Measurements from ENCODE around the gene TMEM132D.

The TMEM132D gene

GRCh38 chr12:129413295-129413694 lies 490.5 kb downstream of the TMEM132D start:
- DNase-seq = no peak

- no peak for DNase-seq
Observed at GRCh38 chr12:129409281-129409680, 494.5 kb downstream of the TMEM132D start.

- no peak for DNase-seq
Observed at GRCh38 chr12:129404556-129404955, 499.3 kb downstream of the TMEM132D start.

GRCh38 chr12:129401572-129401971 lies 502.3 kb downstream of the TMEM132D start:
- no peak for DNase-seq

GRCh38 chr12:129394177-129394825 lies 509.5 kb downstream of the TMEM132D start:
- DNase-seq = no peak

- no peak for DNase-seq
Observed at GRCh38 chr12:129393357-129393937, 510.4 kb downstream of the TMEM132D start.

- DNase-seq = no peak
Observed at GRCh38 chr12:129385637-129385990, 518.2 kb downstream of the TMEM132D start.

GRCh38 chr12:129383956-129384355 lies 519.9 kb downstream of the TMEM132D start:
- DNase-seq = no peak

- DNase-seq = no peak
Observed at GRCh38 chr12:129381715-129382114, 522.1 kb downstream of the TMEM132D start.

- no peak for DNase-seq
Observed at GRCh38 chr12:129379076-129379804, 524.6 kb downstream of the TMEM132D start.

- DNase-seq = no peak
Observed at GRCh38 chr12:129378496-129378895, 525.3 kb downstream of the TMEM132D start.

GRCh38 chr12:129373746-129374145 lies 530.1 kb downstream of the TMEM132D start:
- DNase-seq = no peak

- no peak for DNase-seq
Observed at GRCh38 chr12:129372876-129373275, 530.9 kb downstream of the TMEM132D start.

GRCh38 chr12:129372348-129372747 lies 531.5 kb downstream of the TMEM132D start:
- DNase-seq = no peak

GRCh38 chr12:129371268-129371667 lies 532.6 kb downstream of the TMEM132D start:
- no peak for DNase-seq

GRCh38 chr12:129366656-129367055 lies 537.2 kb downstream of the TMEM132D start:
- no peak for DNase-seq

GRCh38 chr12:129363041-129363440 lies 540.8 kb downstream of the TMEM132D start:
- no peak for DNase-seq

GRCh38 chr12:129357233-129357632 lies 546.6 kb downstream of the TMEM132D start:
- DNase-seq = no peak

- no peak for DNase-seq
Observed at GRCh38 chr12:129351481-129351880, 552.3 kb downstream of the TMEM132D start.

GRCh38 chr12:129339336-129339735 lies 564.5 kb downstream of the TMEM132D start:
- no peak for DNase-seq

GRCh38 chr12:129337413-129337812 lies 566.4 kb downstream of the TMEM132D start:
- no peak for DNase-seq

GRCh38 chr12:129335773-129336172 lies 568.1 kb downstream of the TMEM132D start:
- no peak for DNase-seq

- no peak for DNase-seq
Observed at GRCh38 chr12:129332286-129332685, 571.5 kb downstream of the TMEM132D start.

GRCh38 chr12:129331356-129332085 lies 572.3 kb downstream of the TMEM132D start:
- DNase-seq = no peak
